ENCODE results near the gene PACSIN1. TPM values are rescaled to one million over a fixed set of nuclear protein-coding genes. Genes with fewer than 3 reads are reported as not detected.

PACSIN1 gene
- total RNA-seq, 4 donors from 2014 or later, result not detected

DNA sequence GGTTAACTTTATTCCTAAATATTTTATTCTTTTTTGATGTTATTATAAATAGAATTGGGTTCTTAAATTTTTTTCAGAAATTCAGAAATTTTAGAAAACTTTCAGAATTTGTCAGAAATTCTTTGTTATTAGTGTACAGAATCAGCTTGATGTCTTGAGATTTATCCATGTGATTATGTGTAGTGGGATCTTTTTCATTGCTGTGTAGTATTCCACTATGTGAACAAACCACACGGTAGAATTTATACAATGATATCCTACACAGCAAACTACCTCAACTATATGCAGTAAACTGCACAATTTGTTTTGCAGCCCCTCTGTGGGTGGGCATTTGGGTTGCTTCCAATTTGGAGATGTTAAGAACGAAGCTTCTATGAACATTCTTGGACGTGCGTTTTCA, 43.9 kb downstream of the PACSIN1 start:
- Histone ChIP-seq H3K36me3 (no peaks in the 10 kb centered on the region), H3K27me3 (peaks cover 0 to 5% (median 0%) of the 10 kb centered on the region in 4 donors), H3K9me3 (peaks cover 0 to 9% (median 0%) of the 10 kb centered on the region in 3 donors), H3K4me3 (no peak overlapping the region), H3K27ac (no peak overlapping the region), H3K4me1 (peaks cover 0 to 4% (median 0%) of the 10 kb centered on the region in 3 donors)
- WGBS, 2 donors, result 78 to 95% methylated on average over 4 of the region's 4 CpGs
- no peak for DNase-seq
- TF ChIP-seq, protein P1, sequence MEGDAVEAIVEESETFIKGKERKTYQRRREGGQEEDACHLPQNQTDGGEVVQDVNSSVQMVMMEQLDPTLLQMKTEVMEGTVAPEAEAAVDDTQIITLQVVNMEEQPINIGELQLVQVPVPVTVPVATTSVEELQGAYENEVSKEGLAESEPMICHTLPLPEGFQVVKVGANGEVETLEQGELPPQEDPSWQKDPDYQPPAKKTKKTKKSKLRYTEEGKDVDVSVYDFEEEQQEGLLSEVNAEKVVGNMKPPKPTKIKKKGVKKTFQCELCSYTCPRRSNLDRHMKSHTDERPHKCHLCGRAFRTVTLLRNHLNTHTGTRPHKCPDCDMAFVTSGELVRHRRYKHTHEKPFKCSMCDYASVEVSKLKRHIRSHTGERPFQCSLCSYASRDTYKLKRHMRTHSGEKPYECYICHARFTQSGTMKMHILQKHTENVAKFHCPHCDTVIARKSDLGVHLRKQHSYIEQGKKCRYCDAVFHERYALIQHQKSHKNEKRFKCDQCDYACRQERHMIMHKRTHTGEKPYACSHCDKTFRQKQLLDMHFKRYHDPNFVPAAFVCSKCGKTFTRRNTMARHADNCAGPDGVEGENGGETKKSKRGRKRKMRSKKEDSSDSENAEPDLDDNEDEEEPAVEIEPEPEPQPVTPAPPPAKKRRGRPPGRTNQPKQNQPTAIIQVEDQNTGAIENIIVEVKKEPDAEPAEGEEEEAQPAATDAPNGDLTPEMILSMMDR (IDR thresholded peaks at IDR 0.05), result no peak
- no peak for TF ChIP-seq POLR2A (IDR thresholded peaks at IDR 0.05)
- intact Hi-C loops (cut with DNase I), result no loop called here

DNA sequence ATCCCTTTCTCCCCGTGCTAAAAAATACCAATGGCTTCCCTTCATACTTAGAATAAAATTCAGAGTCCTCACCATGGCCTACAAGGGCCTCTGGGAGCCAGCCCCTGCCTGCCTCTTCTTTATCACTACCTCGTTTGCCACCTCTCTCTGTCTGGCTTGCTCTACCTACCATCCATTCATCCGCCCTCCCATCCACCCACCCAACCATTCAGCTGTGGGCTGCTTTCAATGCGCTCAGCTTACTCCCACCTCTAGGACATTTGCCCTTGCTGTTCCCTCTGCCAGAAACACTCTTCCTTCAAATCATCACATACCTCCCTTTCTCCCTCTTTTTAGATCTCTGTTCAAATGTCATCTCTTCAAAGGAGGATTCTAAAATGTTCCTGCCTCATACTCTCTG, 44.4 kb downstream of the PACSIN1 start:
- intact Hi-C loops (cut with DNase I), result no loop called here
- no peak overlapping the region for H3K4me3 ChIP-seq
- no peaks in the 10 kb centered on the region for H3K36me3 ChIP-seq
- H3K27me3 ChIP-seq, result peaks cover 0 to 10% (median 0%) of the 10 kb centered on the region in 4 donors
- no peak for DNase-seq
- WGBS, 2 donors, result 79 to 86% methylated on average over 4 of the region's 4 CpGs
- peaks cover 0 to 9% (median 0%) of the 10 kb centered on the region in 3 donors for H3K9me3 ChIP-seq
- TF ChIP-seq, protein P1 (IDR thresholded peaks at IDR 0.05), result no peak
- no peak for TF ChIP-seq POLR2A (IDR thresholded peaks at IDR 0.05)
- H3K4me1 ChIP-seq, result peaks cover 0 to 9% (median 0%) of the 10 kb centered on the region in 3 donors
- H3K27ac ChIP-seq, result no peak overlapping the region

DNA sequence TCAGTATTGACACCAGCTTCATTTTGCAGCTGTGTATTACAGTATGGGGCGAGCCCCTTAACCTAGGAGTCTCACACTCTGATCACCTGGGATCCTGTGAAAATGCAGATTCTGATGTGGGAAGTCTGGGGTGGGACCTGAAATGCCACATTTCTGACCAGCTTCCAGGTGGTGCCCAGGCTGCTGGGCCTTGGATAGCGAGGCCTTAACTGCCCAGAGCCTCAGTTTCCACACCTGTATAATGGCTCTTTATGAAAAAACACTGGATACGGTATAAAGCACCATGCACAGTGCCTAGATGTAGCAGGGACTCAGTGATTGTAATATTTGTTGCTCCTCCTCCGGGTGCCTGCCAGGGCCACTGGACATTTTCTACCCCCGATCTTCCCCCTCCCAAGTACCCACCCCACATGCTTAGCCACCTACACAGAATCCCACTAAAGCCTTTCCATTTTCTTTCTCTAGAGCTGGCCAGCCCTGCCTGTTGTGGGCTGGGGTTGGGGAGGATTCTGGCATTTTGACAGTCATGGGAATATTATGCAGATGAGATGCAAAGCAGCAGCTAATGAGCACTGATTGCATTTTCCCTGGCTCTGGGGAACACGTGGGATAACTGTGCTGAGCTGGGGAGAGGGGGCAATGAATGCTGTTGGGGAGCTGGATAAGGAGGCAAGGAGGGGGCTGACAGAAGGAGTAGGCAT, 45.5 kb downstream of the PACSIN1 start:
- 59 to 65% methylated on average over 4 to 6 of the region's 6 CpGs for WGBS, 2 donors
- H3K27me3 ChIP-seq, result peaks cover 0 to 20% (median 0%) of the 10 kb centered on the region in 4 donors
- intact Hi-C loops (cut with DNase I), result no loop called here
- no peaks in the 10 kb centered on the region for H3K36me3 ChIP-seq
- TF ChIP-seq, protein P1 (IDR thresholded peaks at IDR 0.05), result no peak
- TF ChIP-seq POLR2A (IDR thresholded peaks at IDR 0.05), result no peak
- peaks cover 0 to 10% (median 0%) of the 10 kb centered on the region in 3 donors for H3K4me1 ChIP-seq
- H3K9me3 ChIP-seq, result peaks cover 0 to 9% (median 0%) of the 10 kb centered on the region in 3 donors
- H3K4me3 ChIP-seq, result no peak overlapping the region
- no peak for DNase-seq
- H3K27ac ChIP-seq, result no peak overlapping the region

DNA sequence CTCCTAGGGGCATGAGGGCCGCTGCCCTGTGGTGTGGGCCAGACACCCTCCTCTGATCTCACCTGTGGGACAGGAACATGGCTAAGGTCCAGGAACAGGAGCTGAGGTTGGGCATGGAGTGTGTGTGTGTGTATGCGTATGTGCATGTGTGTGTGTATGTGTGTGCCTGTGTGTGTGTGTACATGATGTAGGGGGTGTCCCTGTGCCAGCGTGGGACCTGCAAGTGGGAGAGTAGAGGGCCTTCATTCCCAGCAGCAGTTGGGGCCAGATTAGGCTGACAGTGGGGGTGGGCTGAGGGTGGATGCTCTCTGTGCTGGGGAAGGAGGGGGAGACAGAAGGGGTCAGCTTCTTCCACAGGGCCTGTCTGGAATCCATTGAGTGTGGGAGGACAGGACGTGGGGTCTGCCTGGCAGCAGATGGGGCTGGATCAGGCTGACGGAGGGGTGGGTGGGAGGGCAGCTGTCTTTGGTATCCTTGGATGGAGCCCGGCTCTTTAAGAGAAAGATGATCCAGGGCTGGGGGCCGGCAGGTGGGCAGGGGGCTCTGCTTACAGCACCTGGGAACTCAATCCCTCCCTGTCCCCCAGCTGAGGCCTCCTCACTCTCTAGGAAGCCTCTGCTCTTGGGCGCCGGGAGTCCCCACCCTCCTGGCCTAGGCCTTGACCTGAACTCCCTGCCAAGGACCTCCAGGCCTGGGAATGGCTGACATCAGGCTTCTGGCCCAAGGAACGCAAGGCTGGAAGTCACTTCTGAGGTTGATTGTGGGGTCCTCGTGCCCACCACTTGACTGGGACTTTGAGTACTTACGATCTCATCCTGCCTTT, 46.2 kb downstream of the PACSIN1 start:
- peaks cover 0 to 9% (median 0%) of the 10 kb centered on the region in 3 donors for H3K9me3 ChIP-seq
- WGBS, 2 donors, result 62 to 66% methylated on average over 5 to 7 of the region's 12 CpGs

DNA sequence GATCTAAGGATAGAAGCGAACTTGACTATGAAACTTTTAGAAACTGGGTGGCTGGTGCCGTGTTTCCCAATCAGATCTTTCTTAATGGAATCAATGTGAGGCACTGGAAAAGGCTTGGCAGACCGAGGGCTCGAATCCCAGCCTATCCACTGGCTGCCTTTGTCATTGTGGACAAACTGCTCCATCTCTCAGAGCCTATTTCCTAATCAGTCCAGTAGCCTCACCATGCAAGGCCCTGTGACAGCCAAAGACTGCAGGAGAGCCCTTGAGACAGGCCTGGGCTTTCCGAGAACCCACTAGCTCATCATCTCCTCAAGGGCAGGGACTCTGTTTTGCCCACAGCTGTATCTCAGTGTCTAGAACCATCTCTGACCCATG, 46.9 kb downstream of the PACSIN1 start:
- no peak overlapping the region for H3K4me3 ChIP-seq
- 95% methylated on average over 3 to 4 of the region's 5 CpGs for WGBS, 2 donors
- intact Hi-C loops (cut with DNase I), result no loop called here
- peaks cover 0 to 9% (median 0%) of the 10 kb centered on the region in 3 donors for H3K9me3 ChIP-seq
- DNase-seq, result no peak
- peaks cover 0 to 33% (median 0%) of the 10 kb centered on the region in 4 donors for H3K27me3 ChIP-seq
- peaks cover 0 to 10% (median 0%) of the 10 kb centered on the region in 3 donors for H3K4me1 ChIP-seq
- H3K36me3 ChIP-seq, result no peaks in the 10 kb centered on the region
- H3K27ac ChIP-seq, result no peak overlapping the region
- TF ChIP-seq, protein P1 (IDR thresholded peaks at IDR 0.05), result no peak
- TF ChIP-seq POLR2A (IDR thresholded peaks at IDR 0.05), result no peak

More for the DNA sequence above, 46.2 kb downstream of the PACSIN1 start:
- Histone ChIP-seq H3K27me3 (peaks cover 0 to 28% (median 0%) of the 10 kb centered on the region in 4 donors), H3K36me3 (no peaks in the 10 kb centered on the region), H3K4me3 (no peak overlapping the region), H3K4me1 (peaks cover 0 to 10% (median 0%) of the 10 kb centered on the region in 3 donors), H3K27ac (no peak overlapping the region)
- TF ChIP-seq POLR2A (IDR thresholded peaks at IDR 0.05), result no peak
- intact Hi-C loops (cut with DNase I), result no loop called here
- DNase-seq, result no peak
